H9 (cell line): ENCODE measurements around the gene MLIP. TPM values are rescaled to one million over a fixed set of nuclear protein-coding genes. Genes with fewer than 3 reads are reported as not detected.

Experiments used
- DNase-seq: peaks from one replicate; pipeline ENCODE4 v3.0.0-alpha.2; 2017
- H2AFZ ChIP-seq: one replicate; pipeline ENCODE4 v1.6.1; 2013; ENCODE audit warnings: mild to moderate bottlenecking, low read length, control low read depth, moderate library complexity
- H2AK5ac ChIP-seq: 2 replicates; pipeline ENCODE4 v1.6.1; 2013; ENCODE audit warnings: low read length, control low read depth, mixed read lengths; ENCODE audit not compliant: insufficient read length
- H2BK120ac ChIP-seq: one replicate; pipeline ENCODE4 v1.6.1; 2013; ENCODE audit warnings: low read depth, mild to moderate bottlenecking, low read length, control low read depth, inconsistent platforms; ENCODE audit not compliant: poor library complexity, severe bottlenecking
- H2BK12ac ChIP-seq: 2 replicates; pipeline ENCODE4 v1.6.1; 2013; ENCODE audit warnings: low read length, control low read depth, mixed read lengths, low read depth; ENCODE audit not compliant: insufficient read length
- H2BK15ac ChIP-seq: 2 replicates; pipeline ENCODE4 v1.6.1; 2013; ENCODE audit warnings: low read depth, low read length, control low read depth
- H2BK20ac ChIP-seq: one replicate; pipeline ENCODE4 v1.6.1; 2013; ENCODE audit warnings: low read depth, mild to moderate bottlenecking, low read length, control low read depth, inconsistent platforms; ENCODE audit not compliant: poor library complexity, severe bottlenecking
- H2BK5ac ChIP-seq: 2 replicates; pipeline ENCODE4 v1.6.1; 2013; ENCODE audit warnings: low read length, control low read depth, mixed read lengths; ENCODE audit not compliant: insufficient read length
- H3K14ac ChIP-seq: 2 replicates; pipeline ENCODE4 v1.6.1; 2013; ENCODE audit warnings: low read length, control low read depth; ENCODE audit not compliant: insufficient read depth
- H3K18ac ChIP-seq: 2 replicates; pipeline ENCODE4 v1.6.1; 2013; ENCODE audit warnings: low read depth, mild to moderate bottlenecking, mixed read lengths, low read length, control low read depth; ENCODE audit not compliant: insufficient read length
- H3K23ac ChIP-seq: 2 replicates; pipeline ENCODE4 v1.6.1; 2013; ENCODE audit warnings: low read length, control low read depth, mixed read lengths, low read depth; ENCODE audit not compliant: insufficient read length
- H3K23me2 ChIP-seq: 2 replicates; pipeline ENCODE4 v1.6.1; 2013; ENCODE audit warnings: low read depth, mild to moderate bottlenecking, mixed read lengths, low read length, control low read depth; ENCODE audit not compliant: insufficient read length, poor library complexity, severe bottlenecking
- H3K27ac ChIP-seq: 2 replicates; pipeline ENCODE4 v1.5.1; 2013; ENCODE audit warnings: low read length, control low read depth, mixed read lengths, low read depth; ENCODE audit not compliant: insufficient read length
- H3K27me3 ChIP-seq: 2 replicates; pipeline ENCODE4 v1.6.1; 2013; ENCODE audit warnings: low read length, control low read depth, inconsistent platforms; ENCODE audit not compliant: insufficient read depth
- H3K4ac ChIP-seq: 2 replicates; pipeline ENCODE4 v1.6.1; 2013; ENCODE audit warnings: low read depth, mild to moderate bottlenecking, control low read depth, inconsistent platforms, low read length, moderate library complexity
- H3K4me1 ChIP-seq: 2 replicates; pipeline ENCODE4 v1.6.1; 2013; ENCODE audit warnings: low read length, control low read depth, inconsistent platforms; ENCODE audit not compliant: insufficient read depth
- H3K4me2 ChIP-seq: 2 replicates; pipeline ENCODE4 v1.6.1; 2013; ENCODE audit warnings: low read length, control low read depth, mixed read lengths; ENCODE audit not compliant: insufficient read length, insufficient read depth
- H3K56ac ChIP-seq: 2 replicates; pipeline ENCODE4 v1.6.1; 2013; ENCODE audit warnings: low read depth, mild to moderate bottlenecking, mixed read lengths, low read length, control low read depth; ENCODE audit not compliant: insufficient read length
- H3K79me1 ChIP-seq: 2 replicates; pipeline ENCODE4 v1.6.1; 2013; ENCODE audit warnings: low read depth, mild to moderate bottlenecking, moderate library complexity, low read length, control low read depth, inconsistent platforms; ENCODE audit not compliant: insufficient read depth, poor library complexity, severe bottlenecking
- H3K79me2 ChIP-seq: 2 replicates; pipeline ENCODE4 v1.6.1; 2013; ENCODE audit warnings: low read length, control low read depth, inconsistent platforms; ENCODE audit not compliant: insufficient read depth
- H3K9ac ChIP-seq: 2 replicates; pipeline ENCODE4 v1.6.1; 2013; ENCODE audit warnings: low read length, control low read depth, mixed read lengths; ENCODE audit not compliant: insufficient read length; ENCODE audit errors: extremely low read depth
- H3K9me3 ChIP-seq: one replicate; pipeline ENCODE4 v1.6.1; 2013; ENCODE audit warnings: low read depth, low read length, inconsistent platforms; ENCODE audit not compliant: control insufficient read depth
- H3T11ph ChIP-seq: one replicate; pipeline ENCODE4 v1.6.1; 2013; ENCODE audit warnings: mild to moderate bottlenecking, low read length, control low read depth, inconsistent platforms
- H4K20me1 ChIP-seq: one replicate; pipeline ENCODE4 v1.6.1; 2013; ENCODE audit not compliant: control insufficient read depth, insufficient read length, insufficient read depth
- H4K5ac ChIP-seq: 2 replicates; pipeline ENCODE4 v1.6.1; 2013; ENCODE audit warnings: low read depth, mild to moderate bottlenecking, mixed read lengths, low read length, control low read depth; ENCODE audit not compliant: insufficient read length
- H4K8ac ChIP-seq: replicated peaks from 2 replicates; pipeline ENCODE4 v1.6.1; 2013; ENCODE audit warnings: low read length, control low read depth, mixed read lengths, low read depth; ENCODE audit not compliant: insufficient read length
- H4K91ac ChIP-seq: 2 replicates; pipeline ENCODE4 v1.6.1; 2013; ENCODE audit warnings: low read depth, mild to moderate bottlenecking, moderate library complexity, mixed read lengths, low read length, control low read depth; ENCODE audit not compliant: insufficient read length
- H3K27ac Mint-ChIP-seq, 3 experiments: 2 replicates in 2 of 3; 3 replicates in 1 of 3; pipeline ENCODE4 v1.8.0; 2020 to 2021; ENCODE audit warnings: mixed read lengths in 3 of 3, mild to moderate bottlenecking in 1 of 3, moderate library complexity in 1 of 3
- H3K27me3 Mint-ChIP-seq: 2 replicates; pipeline ENCODE4 v1.8.0; 2021; ENCODE audit warnings: low read depth, mild to moderate bottlenecking, moderate library complexity, mixed read lengths
- H3K36me3 Mint-ChIP-seq, 3 experiments: 2 replicates in 2 of 3; 3 replicates in 1 of 3; pipeline ENCODE4 v1.8.0; 2020 to 2021; ENCODE audit warnings: low read depth in 3 of 3, mixed read lengths in 3 of 3; ENCODE audit not compliant: insufficient read depth in 1 of 3
- H3K4me1 Mint-ChIP-seq, 2 experiments: 2 replicates each; pipeline ENCODE4 v1.8.0; 2020; ENCODE audit warnings: mixed read lengths in 2 of 2
- H3K4me3 Mint-ChIP-seq, 2 experiments: 2 replicates in 1 of 2; 3 replicates in 1 of 2; pipeline ENCODE4 v1.8.0; 2020 to 2021; ENCODE audit warnings: mild to moderate bottlenecking in 2 of 2, mixed read lengths in 2 of 2, moderate library complexity in 1 of 2
- H3K9me3 Mint-ChIP-seq, 2 experiments: 2 replicates in 1 of 2; 3 replicates in 1 of 2; pipeline ENCODE4 v1.8.0; 2020; ENCODE audit warnings: mild to moderate bottlenecking in 2 of 2, mixed read lengths in 2 of 2, moderate library complexity in 1 of 2
- total RNA-seq: library from RNA; stranded (reverse); gene quantifications from 2 replicates; pipeline ENCODE4 v1.2.1, GENCODE V29; 2021
- TF ChIP-seq, protein P1 (sequence below): fragments of 200-600 bp; sonication (generic); conservative IDR thresholded peaks from 3 replicates; pipeline ENCODE4 v1.8.0; 2021; ENCODE audit warnings: antibody characterized with exemption, mild to moderate bottlenecking

The MLIP gene
- total RNA-seq, 1 experiment from 2014 or later = not detected

DNA sequence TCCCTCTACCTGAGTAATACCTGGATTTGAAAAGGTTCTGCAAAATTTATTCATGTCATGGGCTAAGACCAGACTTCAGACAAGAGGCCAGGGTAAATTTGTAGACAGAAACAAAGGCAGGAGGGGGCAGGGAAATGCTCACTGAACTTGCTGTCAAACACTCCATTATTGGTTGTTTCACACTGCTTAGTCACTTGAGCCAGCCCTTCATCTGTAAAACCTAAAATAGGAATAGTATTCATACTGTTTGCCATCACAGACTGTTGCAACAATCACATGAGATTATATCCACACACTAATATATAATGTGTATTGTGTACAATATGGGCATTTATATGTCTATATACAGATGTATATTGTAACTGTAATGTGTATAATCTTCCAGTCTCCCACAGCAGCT is 190.5 kb downstream of the MLIP start:
- Mint-ChIP-seq H3K27ac (no peak overlapping the region), H3K4me1 (no peaks in the 10 kb centered on the region), H3K27me3 (no peaks in the 10 kb centered on the region), H3K4me3 (no peak overlapping the region), H3K36me3 (no peaks in the 10 kb centered on the region), H3K9me3 (no peaks in the 10 kb centered on the region; a peak in 1 of 5 replicates)
- H3K27me3 ChIP-seq = no peaks in the 10 kb centered on the region
- no peak overlapping the region for H3T11ph ChIP-seq
- H3K4me1 ChIP-seq = no peaks in the 10 kb centered on the region
- H3K56ac ChIP-seq = no peak overlapping the region
- H3K27ac ChIP-seq = no peak overlapping the region
- no peak overlapping the region for H3K14ac ChIP-seq
- H3K9ac ChIP-seq = no peak overlapping the region
- H3K4ac ChIP-seq = no peak overlapping the region
- H2AFZ ChIP-seq = no peak overlapping the region
- H4K8ac ChIP-seq = no peak overlapping the region
- DNase-seq = no peak
- H3K79me1 ChIP-seq = no peaks in the 10 kb centered on the region
- H2BK20ac ChIP-seq = no peak overlapping the region
- no peak overlapping the region for H3K23ac ChIP-seq
- no peak overlapping the region for H2BK5ac ChIP-seq
- H2BK120ac ChIP-seq = no peak overlapping the region
- H2AK5ac ChIP-seq = no peak overlapping the region
- H4K5ac ChIP-seq = no peak overlapping the region
- H2BK15ac ChIP-seq = no peak overlapping the region
- H2BK12ac ChIP-seq = no peak overlapping the region
- H4K91ac ChIP-seq = no peak overlapping the region
- no peaks in the 10 kb centered on the region for H3K79me2 ChIP-seq
- no peaks in the 10 kb centered on the region for H3K9me3 ChIP-seq
- H3K18ac ChIP-seq = no peak overlapping the region
- no peak overlapping the region for H3K4me2 ChIP-seq
- TF ChIP-seq, protein P1, sequence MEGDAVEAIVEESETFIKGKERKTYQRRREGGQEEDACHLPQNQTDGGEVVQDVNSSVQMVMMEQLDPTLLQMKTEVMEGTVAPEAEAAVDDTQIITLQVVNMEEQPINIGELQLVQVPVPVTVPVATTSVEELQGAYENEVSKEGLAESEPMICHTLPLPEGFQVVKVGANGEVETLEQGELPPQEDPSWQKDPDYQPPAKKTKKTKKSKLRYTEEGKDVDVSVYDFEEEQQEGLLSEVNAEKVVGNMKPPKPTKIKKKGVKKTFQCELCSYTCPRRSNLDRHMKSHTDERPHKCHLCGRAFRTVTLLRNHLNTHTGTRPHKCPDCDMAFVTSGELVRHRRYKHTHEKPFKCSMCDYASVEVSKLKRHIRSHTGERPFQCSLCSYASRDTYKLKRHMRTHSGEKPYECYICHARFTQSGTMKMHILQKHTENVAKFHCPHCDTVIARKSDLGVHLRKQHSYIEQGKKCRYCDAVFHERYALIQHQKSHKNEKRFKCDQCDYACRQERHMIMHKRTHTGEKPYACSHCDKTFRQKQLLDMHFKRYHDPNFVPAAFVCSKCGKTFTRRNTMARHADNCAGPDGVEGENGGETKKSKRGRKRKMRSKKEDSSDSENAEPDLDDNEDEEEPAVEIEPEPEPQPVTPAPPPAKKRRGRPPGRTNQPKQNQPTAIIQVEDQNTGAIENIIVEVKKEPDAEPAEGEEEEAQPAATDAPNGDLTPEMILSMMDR = no peak
- H4K20me1 ChIP-seq = no peaks in the 10 kb centered on the region
- H3K23me2 ChIP-seq = no peaks in the 10 kb centered on the region
